NCI-H1417 treated with DMSO at 0.1 percent for 48 hours (cell line): ENCODE measurements around the gene PPARG.
"Not testable (repeated sequence)": the region's sequence is repeated elsewhere in the genome, so short reads cannot be mapped to it uniquely, and the experiment has no call there.

ENCODE experiments used
- DNase-seq: peaks from one replicate; lab custom pipeline; 2025; lab: John Stamatoyannopoulos, UW

PPARG gene

DNA sequence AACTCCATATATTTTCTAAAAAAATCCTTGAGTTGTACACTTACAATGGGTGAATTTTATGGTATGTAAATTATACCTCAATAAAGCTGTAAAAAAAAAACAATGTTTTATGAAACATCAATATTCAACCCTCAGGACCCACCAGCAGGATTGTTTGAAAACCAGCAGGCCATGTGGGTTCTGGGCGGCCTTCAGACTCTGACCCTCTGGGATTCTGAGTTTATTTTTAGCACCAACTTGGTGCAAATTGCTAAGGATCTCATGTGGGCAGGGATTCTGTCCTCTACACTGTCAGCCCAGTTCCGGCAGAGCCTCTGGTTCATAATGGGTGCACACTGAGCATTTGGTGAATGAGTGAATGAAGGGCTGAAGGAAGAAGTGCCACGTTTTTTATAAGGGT is 171.3 kb downstream of the PPARG start:
- no peak for DNase-seq

DNA sequence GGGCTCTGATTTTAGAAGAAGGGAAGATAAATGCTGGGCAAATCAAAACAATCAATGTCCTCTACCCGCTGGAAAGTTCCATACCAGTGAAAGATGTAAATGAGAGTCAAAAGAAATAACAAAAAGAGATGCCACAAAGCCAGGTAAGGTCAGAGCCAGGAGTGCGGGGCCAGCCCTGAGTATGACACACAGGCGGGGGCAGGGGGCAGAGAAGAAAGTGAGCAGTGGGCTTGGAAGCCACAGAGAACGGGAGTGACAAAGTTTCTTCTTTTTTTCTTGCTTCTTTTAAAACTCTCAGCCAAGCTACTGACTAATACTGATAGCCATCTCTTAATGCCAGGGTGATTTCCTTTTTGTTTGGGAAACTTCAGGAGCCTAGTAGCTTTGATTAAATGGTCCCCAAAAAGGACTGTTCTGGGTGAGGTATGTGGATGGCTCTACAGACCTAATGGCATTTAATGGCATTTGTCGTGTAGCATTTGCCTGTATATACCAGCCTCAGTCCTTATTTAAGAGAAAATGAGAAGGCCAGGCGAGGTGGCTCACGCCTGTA is 172.3 kb downstream of the PPARG start:
- DNase-seq: no peak

DNA sequence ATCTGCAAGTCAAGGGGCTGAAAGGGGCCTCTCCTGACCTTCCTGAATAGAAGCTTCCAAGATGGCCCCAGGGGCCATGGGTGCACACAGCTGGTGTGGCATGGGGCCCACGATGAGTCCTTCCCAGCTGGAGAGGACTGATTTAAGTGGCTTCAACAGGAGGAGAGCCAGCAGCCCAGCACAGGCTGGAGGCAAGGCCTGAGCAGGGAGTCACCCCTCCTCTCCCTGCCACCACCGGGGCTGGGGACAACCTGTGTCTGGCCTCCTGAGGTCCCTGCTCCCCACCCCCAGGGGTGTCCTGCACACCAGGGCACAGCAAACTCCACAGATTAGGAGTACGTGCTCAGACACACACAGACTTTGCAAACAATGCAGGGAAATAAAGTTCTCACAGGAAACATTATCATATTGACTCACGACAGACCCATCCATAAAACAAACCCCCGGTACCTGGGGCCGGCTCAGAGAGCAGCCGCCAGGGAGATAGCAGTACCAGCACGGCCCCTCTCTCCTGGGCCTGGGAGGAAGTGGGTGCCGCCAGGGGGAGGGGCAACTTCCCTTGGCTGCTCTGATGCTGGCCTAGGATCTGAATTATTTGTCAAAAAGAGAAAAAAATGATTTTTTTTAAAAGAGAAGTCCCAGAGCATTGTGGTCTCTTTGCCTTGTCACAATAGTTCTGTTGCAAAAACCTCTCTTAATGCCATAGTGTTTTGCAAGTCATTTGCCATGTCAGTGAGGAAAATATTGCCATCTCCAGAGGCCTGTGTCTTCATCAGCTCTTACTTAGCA is 173.5 kb downstream of the PPARG start:
- no peak for DNase-seq

DNA sequence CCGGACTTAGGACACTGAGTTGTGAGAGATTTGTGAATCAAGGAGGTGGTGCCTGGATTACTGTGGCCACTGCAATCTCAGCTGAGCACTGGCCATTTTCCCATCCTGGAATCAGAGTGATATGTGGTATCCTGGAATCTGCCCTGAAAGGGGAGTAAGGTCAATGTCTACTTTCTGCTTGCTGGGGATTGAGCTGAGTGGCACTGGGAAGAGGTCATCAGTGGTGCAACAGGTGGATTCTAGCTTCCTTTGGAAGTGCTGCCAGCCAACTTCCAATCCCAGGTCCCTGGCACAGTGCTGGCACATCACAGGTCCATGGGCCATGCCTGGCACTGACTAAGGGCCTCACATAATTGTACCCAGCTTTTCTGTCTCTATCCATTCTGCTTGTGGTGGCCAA is 174.8 kb downstream of the PPARG start:
- no peak for DNase-seq

DNA sequence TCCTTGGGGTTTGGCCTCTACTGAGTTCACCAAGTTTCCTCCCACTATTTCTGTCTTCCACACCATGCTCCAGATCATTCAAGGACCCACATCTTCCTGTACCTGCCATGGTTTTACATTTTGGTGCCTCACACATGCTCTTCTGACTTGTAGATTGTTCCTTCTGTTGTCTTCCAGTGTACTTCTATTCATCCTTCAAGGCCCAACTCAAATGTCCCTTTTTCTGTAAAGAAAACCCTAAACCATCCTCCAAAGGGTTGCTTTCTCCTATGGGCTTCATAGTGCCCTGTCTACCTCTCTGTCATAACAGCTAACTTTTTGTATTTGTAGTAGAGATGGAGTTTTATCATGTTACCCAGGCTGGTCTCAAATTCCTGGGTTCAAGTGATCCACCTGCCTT is 175.3 kb downstream of the PPARG start:
- no peak for DNase-seq

DNA sequence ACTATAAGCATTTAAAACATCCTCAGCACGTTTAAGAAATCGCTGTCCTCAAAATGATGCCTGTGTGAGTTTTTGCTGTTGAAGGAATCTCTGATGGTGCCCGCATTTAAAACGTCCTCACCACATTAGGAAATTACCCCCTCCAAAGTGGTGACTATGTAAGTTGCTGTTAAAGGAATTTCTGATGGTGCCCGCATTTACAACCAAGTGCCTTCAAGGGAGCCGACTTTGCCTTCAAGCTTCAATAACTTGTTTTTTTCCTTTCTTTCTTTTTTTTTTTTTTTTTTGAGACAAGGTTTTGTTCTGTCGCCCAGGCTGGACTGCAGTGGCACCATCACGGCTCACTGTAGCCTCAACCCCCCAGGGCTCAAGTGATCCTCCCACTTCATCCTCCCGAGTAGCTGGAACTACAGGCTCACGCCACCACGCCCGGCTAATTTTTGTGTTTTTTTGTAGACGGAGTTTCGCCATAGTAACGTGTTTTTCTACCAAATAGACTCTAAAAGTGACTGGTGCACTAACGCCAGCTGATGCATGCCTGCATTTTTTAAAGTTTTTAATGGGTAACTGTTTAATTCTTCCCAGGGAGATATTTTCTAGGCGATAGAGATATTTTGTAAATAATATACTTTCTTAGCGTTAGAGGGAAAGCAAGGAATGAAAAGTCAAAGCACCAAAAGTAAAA is 176.4 kb downstream of the PPARG start:
- DNase-seq: no peak

DNA sequence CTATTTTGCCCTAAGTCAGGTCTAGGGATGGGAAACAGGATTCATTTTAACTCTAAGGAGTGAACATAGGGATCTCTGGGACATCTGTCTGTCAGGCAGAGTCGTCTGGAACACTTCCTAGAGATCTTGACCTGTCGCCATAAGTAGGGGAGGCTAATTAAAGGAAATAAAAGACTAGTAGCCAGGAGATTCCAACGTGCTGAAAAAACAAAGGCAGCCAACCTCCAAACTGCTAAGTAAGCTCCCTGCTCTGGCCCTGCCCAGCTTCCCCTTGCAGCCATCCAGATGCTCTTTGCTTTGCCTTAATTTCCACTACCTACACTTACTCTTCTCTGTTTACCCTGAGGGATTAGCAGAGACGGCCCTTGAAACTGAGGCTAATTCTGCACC is 177.0 kb downstream of the PPARG start:
- no peak for DNase-seq

DNA sequence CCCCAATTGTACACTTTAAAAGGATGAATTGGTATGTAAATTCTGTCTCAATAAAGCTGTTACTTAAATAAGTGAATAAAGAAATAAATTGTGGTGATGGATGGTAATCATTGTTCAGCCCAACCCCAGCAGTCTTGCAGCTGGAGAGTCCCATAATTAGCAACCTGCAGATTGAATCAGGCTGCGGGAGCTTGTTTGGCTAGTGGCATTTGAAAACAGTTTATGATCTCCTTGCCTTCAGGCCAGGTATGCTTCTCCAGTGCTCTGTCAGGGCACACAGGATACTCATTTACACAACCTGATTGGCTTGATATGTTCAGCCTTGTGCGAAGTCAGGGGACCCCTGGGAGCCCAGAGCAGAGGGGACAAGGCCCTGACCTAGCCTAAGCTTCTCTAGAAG is 178.9 kb downstream of the PPARG start:
- no peak for DNase-seq

DNA sequence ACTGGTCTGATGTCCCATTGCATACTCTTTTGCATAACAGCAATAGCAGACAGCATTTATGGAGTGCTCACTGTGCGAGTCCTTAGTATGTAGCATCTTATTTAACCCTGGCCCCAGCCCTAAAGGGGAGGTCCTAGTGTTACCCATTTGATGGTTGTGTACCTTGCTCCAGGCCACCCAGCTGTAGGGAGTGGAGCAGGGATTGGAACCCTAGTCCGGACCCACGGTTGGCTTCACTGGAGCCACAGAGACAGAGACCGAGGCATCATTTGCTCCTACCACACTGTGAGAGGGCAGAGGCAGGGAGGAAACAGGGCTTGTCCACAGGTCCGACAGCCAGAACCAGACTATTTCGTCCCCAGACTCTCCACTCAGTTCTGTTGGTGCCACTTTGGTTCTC is 179.4 kb downstream of the PPARG start:
- no peak for DNase-seq

DNA sequence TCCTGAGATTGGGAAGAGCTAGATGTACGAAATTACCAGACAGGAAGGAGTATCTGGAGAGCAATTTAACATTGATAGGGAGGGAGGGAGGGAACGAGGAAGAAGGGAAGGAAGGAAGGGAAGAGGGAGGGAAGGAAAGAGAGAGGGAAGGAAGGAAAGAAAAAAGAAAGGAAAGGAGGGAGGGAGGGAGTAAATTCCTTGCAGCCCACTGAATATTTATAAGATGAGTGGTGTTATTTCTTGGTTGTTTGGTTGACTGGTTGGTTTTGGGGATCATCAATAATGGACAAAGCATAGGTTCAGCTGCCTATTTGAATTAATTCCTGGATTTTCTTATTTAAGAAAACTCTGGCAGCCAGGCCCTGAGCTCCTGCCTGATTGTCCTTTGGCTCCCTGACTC is 179.9 kb downstream of the PPARG start:
- no peak for DNase-seq

DNA sequence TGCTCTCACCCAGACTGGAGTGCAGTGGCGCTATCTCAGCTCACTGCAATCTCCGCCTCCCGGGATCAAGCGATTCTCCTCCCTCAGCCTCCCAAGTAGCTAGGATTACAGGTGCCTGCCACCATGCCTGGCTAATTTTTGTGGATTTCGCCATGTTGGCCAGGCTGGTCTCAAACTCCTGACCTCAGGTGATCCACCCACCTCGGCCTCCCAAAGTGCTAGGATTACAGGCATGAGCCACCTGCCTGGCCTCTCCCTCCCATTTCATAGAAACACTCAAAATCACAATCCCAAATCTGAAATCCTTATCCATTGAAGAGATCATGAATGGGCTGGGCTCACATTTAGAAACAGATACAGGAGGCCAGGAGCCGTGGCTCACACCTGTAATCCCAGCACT is 180.4 kb downstream of the PPARG start:
- not testable (repeated sequence) for DNase-seq

DNA sequence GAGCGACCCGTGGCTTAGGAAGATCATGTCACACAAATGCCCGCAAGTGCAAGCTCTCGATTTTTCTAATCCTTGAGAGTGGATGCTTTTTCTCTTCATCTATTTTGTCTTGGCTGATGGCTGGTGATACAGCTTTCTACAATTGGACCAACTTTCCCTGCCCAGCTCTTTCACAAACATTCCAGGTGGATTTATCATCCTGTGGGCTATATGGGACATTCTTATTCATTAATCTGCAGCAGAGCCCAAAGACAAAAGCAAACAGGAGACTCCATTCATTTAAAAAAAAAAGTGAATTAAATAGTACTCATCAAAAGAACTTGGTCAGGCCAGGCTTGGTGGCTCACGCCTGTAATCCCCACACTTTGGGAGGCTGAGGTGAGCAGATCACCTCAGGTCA is 181.2 kb downstream of the PPARG start:
- DNase-seq: no peak

DNA sequence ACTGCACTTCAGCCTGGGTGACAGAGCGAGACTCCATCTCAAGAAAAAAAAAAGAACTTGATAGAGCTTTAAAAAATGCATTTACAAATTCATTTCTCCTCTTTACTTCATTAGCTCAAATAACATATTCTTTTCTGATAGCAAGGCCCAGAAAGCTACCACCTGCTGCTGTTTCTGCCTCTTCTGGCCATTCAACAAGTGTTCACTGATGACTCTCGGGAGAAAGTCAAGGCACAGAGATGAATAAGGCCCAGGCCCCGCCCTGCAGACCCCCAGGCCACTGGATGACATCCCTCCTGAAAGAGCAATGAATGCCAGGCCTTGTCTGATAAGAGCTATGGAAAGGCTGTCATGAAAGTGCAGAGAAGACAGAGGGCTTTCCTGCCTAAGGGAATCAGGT is 181.8 kb downstream of the PPARG start:
- DNase-seq: no peak

DNA sequence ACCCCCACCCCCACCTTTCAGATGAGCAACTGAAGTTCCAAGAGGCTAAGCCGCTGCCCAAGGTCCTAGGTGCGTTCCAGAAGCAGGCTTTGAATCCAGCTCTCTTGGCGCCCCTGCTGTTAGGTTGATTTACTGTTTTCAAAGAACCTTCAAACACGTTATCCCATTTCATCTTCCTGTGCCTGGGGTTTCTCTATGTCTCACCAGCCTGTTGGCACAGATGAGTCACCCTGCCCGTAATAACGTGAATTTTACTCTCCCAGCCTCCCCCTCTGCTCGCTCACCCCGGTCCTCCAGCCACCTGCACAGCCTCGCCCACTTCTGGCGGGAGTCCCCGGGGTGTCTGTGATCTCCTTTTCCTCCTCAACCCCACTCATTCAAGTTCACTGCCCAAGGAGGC is 182.4 kb downstream of the PPARG start:
- DNase-seq: no peak

DNA sequence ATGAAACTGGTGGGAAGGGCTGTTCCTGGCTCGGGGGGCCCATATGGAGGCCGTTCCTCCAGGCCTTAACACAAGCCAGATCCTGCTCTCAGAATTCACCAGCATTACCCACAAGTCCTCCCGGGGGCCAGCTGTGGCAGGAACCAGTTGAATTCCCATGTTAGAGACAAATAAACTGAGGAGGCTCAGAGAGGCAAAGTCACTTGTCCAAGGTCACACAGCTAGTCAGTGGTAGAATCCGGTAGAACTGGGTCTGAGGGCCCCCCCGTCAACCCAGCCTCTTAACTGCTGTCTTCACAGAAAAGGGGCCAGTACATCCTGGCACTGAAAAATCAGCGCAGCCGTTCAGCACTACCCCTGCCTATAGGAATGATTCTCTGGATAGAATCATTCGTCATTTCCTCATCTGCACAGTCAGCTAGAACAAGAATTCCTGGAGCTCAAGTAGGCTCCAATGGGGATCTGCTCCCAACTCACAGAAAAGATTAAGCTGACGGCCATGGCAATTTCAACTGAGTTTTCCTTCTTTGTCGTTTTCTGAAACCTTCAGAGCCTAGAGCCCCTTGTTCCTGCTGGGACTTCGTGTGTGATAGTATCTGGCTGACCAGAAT is 183.2 kb downstream of the PPARG start:
- no peak for DNase-seq

DNA sequence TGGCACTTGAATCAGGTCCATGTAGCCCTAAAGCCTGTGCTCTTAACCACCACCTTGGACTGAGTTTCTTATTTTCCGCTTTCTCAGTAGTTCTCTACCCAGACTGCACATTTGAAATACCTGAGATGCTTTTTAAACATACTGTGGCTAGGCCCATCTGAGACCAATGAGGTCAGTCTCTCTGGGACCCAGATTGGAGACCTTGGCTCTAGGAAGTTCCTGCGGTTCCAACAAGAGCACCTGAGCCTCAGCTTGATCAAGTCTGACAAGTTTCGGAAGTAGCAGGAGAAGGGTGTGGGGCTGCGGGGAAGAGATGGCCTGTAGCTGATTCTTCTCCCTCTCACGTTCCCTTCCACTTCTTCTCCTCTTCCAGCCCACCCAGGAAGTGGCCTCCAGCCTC is 183.9 kb downstream of the PPARG start:
- no peak for DNase-seq

DNA sequence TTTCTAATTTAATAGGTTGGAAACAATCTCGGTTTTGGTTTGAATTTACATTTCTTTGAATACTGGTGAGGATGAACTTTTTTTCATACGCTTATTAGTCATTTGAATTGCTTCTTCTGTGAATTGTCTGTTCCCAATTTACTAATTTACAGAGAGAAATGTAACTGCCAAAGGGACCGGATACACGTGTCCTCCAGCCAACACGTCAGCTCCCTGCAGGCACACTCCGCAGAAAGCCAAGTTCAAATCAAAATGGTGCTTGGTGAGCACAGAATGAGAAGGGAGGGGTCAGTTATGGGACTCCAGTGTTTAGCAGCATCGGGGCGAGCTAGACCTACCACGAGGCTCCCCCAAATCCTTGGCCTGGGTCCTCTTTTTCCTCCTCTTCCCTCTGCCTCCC is 184.6 kb downstream of the PPARG start:
- DNase-seq: no peak

DNA sequence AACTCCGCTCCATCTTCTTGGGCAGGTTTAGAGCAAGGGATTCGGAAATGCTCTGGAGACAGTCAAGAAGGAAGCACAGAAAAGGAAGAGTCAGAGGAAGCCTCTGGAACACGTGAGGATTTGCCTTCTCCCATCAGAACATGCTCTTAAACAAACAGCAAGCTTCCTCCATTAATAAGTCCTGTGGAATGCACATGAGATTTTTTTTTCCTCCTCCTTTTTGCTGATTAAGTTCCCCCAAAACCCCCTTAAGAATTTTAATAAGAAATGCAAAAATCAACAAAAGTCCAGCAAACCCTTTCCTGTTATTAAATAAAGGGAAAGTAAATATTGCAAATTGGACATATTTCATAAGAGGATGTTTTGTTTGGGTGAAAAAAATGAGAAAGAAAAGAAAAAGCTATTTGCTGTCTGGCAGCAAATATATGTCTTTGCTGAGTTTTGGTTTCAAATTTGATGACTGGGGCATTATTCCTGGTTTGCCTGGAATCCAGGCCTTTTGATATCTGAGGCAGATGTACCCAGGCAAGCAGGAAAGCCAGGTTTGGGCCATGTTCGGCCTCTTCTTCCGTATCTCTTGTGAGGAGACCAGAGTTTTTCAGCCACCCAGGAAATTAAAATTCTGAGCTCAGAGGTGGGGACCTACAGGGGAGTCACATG is 187.5 kb downstream of the PPARG start:
- no peak for DNase-seq

DNA sequence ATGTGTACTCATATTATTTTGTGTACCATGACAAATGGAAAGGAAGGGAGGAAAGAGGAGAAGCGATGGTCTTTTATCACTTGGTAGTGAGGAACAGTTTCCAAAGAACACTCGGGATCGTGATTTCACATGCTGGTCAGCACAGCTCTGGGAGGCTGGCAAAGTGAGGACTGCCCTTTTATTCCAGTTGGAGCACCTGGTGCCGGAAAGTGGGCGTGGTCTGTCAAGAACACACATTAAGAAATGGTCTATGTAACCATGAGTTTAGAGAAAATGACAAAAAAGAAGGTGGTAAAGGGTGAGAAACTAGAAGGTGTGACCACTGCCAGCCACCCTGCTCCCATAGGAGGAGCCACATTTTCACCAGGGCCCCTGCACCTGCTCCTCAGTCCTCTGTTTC is 188.4 kb downstream of the PPARG start:
- no peak for DNase-seq

DNA sequence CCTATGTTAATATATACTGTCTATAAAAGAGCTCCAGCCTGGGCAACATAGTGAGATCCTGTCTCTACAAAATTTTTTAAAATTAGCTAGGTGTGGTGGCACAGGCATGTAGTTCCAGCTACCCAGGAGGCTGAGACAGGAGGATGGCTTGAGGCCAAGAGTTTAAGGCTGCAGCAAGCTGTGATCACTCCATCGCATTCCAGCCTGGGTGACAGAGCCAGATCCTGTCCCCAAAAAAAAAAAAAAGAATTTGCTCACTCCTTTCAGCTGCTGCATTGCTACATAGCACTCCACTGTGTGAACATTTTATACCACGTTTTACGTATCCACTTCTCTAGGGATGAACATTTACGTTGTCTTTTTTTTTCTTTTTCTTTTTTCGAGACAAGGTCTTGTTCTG is 189.5 kb downstream of the PPARG start:
- DNase-seq: no peak

DNA sequence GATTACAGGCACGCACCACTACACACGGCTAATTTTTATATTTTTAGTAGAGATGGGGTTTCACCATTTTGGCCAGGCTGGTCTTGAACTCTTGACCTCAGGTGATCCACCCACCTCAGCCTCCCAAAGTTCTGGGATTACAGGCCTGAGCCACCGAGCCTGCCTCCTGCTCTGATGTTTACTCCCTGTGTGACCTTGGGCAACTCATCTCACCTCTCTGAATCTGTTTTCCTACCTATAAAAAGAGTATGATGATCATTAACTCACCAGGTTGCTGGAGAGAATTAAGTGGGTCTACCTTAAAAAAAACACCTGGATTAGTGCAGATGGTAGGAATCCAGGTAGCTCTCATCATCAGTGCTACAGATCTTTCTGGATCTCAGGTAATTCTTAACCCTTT is 190.3 kb downstream of the PPARG start:
- DNase-seq: not testable (repeated sequence)

DNA sequence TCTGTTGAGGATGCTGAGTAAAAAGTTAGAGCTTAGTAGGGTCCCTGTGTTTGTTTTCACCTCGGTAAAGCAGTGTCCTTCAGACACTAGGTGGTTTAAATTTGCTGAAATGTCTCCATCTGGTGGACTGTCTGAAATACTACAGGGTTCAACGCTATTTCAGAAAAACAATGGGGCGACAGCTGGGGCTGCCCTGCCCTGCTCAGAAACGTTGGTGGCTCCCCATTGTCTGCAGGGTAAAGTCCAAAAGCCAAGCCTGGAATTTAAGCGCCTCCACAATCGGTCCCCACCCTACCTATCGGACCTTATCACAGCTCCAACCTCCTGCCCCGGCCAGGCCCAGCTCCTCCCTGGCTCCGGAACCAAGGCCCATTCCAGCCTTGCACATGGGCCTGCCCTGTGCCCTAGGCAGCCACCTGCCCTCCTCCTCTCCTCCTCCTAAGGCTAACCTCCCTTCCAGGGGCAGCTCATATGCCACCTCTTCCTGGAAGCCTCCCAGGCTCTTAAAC is 191.1 kb downstream of the PPARG start:
- no peak for DNase-seq
